Activated CD4-positive, alpha-beta T cell treated with anti-CD3 and anti-CD28 coated beads, Interleukin-2, Interleukin-4, amounts not matched to agents 100 ng/mL and 50 ng/mL, durations not matched to agents 16 hours and 8 hours (primary cell): ENCODE measurements around the gene CYB5R4.

Experiments
- DNase-seq: peaks from one replicate; pipeline ENCODE4 v3.0.0-alpha.2; 2020; ENCODE audit warnings: low spot score

Gene CYB5R4

GRCh38 chr6:83978997-83979396 lies 119.5 kb downstream of the CYB5R4 start:
- no peak for DNase-seq

- no peak for DNase-seq
Observed at GRCh38 chr6:83984411-83984810, 124.9 kb downstream of the CYB5R4 start.

- no peak for DNase-seq
Observed at GRCh38 chr6:83985308-83985713, 125.8 kb downstream of the CYB5R4 start.

- no peak for DNase-seq
Observed at GRCh38 chr6:83985715-83986114, 126.2 kb downstream of the CYB5R4 start.

GRCh38 chr6:83998021-83998584 lies 138.6 kb downstream of the CYB5R4 start:
- no peak for DNase-seq

GRCh38 chr6:84001119-84001518 lies 141.6 kb downstream of the CYB5R4 start:
- no peak for DNase-seq

GRCh38 chr6:84002226-84002625 lies 142.7 kb downstream of the CYB5R4 start:
- no peak for DNase-seq

GRCh38 chr6:84003131-84003530 lies 143.6 kb downstream of the CYB5R4 start:
- no peak for DNase-seq

- DNase-seq, result no peak
Observed at GRCh38 chr6:84003654-84004053, 144.2 kb downstream of the CYB5R4 start.

- DNase-seq, result no peak
Observed at GRCh38 chr6:84007871-84008270, 148.4 kb downstream of the CYB5R4 start.

GRCh38 chr6:84013354-84013753 lies 153.9 kb downstream of the CYB5R4 start:
- no peak for DNase-seq

GRCh38 chr6:84013931-84014330 lies 154.4 kb downstream of the CYB5R4 start:
- no peak for DNase-seq

- DNase-seq, result no peak
Observed at GRCh38 chr6:84016029-84016428, 156.5 kb downstream of the CYB5R4 start.
